ENCODE measurements around the gene BTG2. TPM values are rescaled to one million over a fixed set of nuclear protein-coding genes. Genes with fewer than 3 reads are reported as not detected.

Gene BTG2
- total and polyA plus RNA-seq, 12 donors: 11.4 to 175 (median 49.3) TPM

- Histone ChIP-seq H3K27ac (peak overlapping the region; percentile 67 to 95 (median 75)), H3K9me3 (replicated peaks in 1 of 3) (no peaks in the 10 kb centered on the region), H3K27me3 (no peaks in the 10 kb centered on the region), H3K4me3 (no peak overlapping the region), H3K36me3 (replicated peaks in 1 of 2) (no peaks in the 10 kb centered on the region), H3K4me1 (replicated peaks in 1 of 2) (peaks cover 28 to 52% of the 10 kb centered on the region in 2 donors)
- 61 to 73% (median 68%) methylated on average over 9 to 12 of the region's 12 CpGs for WGBS, 4 donors
- intact Hi-C loops (cut with DNase I): no loop called here
- TF ChIP-seq, protein P1, sequence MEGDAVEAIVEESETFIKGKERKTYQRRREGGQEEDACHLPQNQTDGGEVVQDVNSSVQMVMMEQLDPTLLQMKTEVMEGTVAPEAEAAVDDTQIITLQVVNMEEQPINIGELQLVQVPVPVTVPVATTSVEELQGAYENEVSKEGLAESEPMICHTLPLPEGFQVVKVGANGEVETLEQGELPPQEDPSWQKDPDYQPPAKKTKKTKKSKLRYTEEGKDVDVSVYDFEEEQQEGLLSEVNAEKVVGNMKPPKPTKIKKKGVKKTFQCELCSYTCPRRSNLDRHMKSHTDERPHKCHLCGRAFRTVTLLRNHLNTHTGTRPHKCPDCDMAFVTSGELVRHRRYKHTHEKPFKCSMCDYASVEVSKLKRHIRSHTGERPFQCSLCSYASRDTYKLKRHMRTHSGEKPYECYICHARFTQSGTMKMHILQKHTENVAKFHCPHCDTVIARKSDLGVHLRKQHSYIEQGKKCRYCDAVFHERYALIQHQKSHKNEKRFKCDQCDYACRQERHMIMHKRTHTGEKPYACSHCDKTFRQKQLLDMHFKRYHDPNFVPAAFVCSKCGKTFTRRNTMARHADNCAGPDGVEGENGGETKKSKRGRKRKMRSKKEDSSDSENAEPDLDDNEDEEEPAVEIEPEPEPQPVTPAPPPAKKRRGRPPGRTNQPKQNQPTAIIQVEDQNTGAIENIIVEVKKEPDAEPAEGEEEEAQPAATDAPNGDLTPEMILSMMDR (IDR thresholded peaks at IDR 0.05): no peak
- no peak for TF ChIP-seq POLR2A (IDR thresholded peaks at IDR 0.05)
- peak in 2 of 7 donors; percentile 60 to 73 for DNase-seq
Observed at GRCh38 chr1:203289281-203289981, 15.9 kb upstream of the BTG2 start.

DNA sequence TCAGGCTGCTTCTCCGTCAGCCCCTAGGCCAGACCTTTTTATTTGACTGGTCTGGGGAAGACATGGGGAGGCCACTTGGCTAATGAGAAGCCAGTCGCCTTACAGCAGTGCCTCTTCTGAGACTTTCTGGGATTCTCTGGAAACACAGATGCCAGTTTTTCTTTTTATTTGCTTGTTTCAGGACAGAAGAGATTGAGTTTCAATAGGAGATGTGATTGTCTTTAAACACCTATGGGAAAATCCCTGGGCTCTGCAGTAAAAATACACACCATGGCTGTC is 15.4 kb upstream of the BTG2 start:
- no peaks in the 10 kb centered on the region for H3K27me3 ChIP-seq
- H3K9me3 ChIP-seq (replicated peaks in 1 of 3): no peaks in the 10 kb centered on the region
- H3K36me3 ChIP-seq (replicated peaks in 1 of 2): no peaks in the 10 kb centered on the region
- 50 to 64% (median 57%) methylated on average over 2 of the region's 2 CpGs for WGBS, 4 donors
- DNase-seq: no peak
- H3K4me3 ChIP-seq: peak overlapping the region in 1 of 4 donors; percentile 34
- TF ChIP-seq POLR2A (IDR thresholded peaks at IDR 0.05): no peak
- TF ChIP-seq, protein P1 (IDR thresholded peaks at IDR 0.05): no peak
- intact Hi-C loops (cut with DNase I): no loop called here
- peaks cover 28 to 52% of the 10 kb centered on the region in 2 donors for H3K4me1 ChIP-seq (replicated peaks in 1 of 2)
- peak overlapping the region; percentile 67 to 95 (median 75) for H3K27ac ChIP-seq

DNA sequence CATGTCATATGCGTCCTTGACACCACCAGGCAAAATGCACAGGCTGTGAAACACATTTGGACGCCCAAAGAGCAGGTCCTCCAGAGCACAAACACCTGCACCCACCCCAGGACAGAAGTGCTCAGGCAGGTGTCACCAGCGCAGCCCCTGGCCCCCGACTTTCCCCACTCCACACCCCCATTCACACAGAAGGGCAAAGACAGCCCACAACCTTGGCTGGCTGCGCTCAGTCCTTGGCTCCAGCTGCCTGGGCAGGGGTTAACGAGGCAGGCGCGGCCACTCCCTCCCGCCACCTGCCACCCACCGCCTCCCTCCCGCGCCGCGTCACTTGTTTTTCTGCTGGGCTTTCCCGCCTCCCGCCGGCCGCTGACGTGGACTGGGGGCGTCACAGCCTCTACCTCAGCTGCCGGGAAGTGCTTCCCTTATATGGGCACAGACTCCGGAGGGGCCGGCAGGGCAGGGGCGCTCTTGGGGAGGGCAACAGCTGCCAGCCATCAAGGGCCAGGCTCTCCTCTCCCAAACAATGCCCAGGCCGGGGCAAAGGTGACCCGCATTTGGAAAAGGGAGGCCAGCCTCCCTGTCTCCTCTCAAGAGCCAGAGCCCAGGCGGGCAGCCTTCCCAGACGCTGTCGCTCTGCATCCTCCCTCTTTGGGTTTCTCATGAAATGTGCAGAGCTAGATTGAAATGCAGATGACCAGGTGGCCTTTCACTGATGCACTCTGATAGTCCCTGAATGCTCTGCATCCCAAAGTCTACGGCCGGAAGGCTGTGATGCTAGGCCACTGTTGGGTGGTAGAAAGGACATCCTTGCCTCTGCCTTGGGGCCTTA is 14.8 kb upstream of the BTG2 start:
- H3K4me1 ChIP-seq (replicated peaks in 1 of 2): peaks cover 28 to 52% of the 10 kb centered on the region in 2 donors
- H3K27ac ChIP-seq: peak overlapping the region; percentile 67 to 95 (median 75)
- H3K9me3 ChIP-seq (replicated peaks in 1 of 3): no peaks in the 10 kb centered on the region
- H3K36me3 ChIP-seq (replicated peaks in 1 of 2): no peaks in the 10 kb centered on the region
- WGBS, 4 donors: 11 to 31% (median 14%) methylated on average over 10 to 31 of the region's 31 CpGs
- peak; percentile 94 to 98 (median 97) for DNase-seq
- TF ChIP-seq, protein P1 (IDR thresholded peaks at IDR 0.05): no peak
- peak; percentile 41 to 64 for TF ChIP-seq POLR2A (IDR thresholded peaks at IDR 0.05)
- intact Hi-C loops (cut with DNase I): no loop called here
- no peaks in the 10 kb centered on the region for H3K27me3 ChIP-seq
- peak overlapping the region in 1 of 4 donors; percentile 34 for H3K4me3 ChIP-seq

Measured in adrenal gland (tissue), 12 donors.